Measurements from ENCODE around the gene C7orf57. TPM values are rescaled to one million over a fixed set of nuclear protein-coding genes. Genes with fewer than 3 reads are reported as not detected.

Gene C7orf57
- total RNA-seq, 1 donor from 2014 or later: not detected

DNA sequence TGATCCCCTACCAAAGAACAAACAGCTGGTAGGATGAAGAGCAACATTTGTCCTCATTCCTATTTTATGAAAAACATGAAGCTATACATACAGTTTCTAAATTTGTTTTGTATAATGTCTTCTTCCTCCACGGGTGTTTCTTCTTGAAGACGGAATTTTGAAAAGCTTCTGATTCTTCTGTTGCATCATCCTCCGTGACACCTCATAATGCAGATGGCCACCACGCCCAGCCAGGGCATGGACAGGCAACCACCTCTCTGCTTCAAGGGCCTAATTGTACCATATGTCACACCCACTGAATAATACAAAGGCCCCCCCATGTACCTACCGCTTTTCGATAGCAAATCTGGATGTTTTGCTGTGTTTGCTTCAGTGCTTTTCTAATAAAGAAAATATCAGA lies 6.4 kb upstream of the C7orf57 start, which contains the start of gene SUN3:
Gene SUN3, minus strand, starts transcription at position 170 of the 400 bp plus-strand sequence. Its CDS starts 169 bp downstream, at position 1.
- intact Hi-C loops (cut with DNase I): no loop called here
- DNase-seq (no peak), ATAC-seq (ENCODE audit: poor library complexity) (no peak)

- intact Hi-C loops (cut with DNase I): no loop called here
- no peak for DNase-seq
- no peak for ATAC-seq (ENCODE audit: poor library complexity)
Measured at GRCh38 chr7:48031111-48031510, 4.2 kb upstream of the C7orf57 start.

- DNase-seq (no peak), ATAC-seq (ENCODE audit: poor library complexity) (no peak)
- intact Hi-C loops (cut with DNase I): loop anchor here (2.0 kb wide), 1 partner anchor 75 kb away; no protein-coding TSS in a partner anchor
Measured at GRCh38 chr7:48033922-48034321, 1.4 kb upstream of the C7orf57 start.

GRCh38 chr7:48035967-48036478 lies 680 bp downstream of the C7orf57 start:
- DNase-seq (peak; percentile 59), ATAC-seq (ENCODE audit: poor library complexity) (peak; percentile 38)
- intact Hi-C loops (cut with DNase I): loop anchor here (2.0 kb wide), 1 partner anchor 73 kb away; no protein-coding TSS in a partner anchor

GRCh38 chr7:48038815-48039506 lies 3.6 kb downstream of the C7orf57 start:
- no peak for DNase-seq
- intact Hi-C loops (cut with DNase I): no loop called here
- ATAC-seq (ENCODE audit: poor library complexity): no peak

DNA sequence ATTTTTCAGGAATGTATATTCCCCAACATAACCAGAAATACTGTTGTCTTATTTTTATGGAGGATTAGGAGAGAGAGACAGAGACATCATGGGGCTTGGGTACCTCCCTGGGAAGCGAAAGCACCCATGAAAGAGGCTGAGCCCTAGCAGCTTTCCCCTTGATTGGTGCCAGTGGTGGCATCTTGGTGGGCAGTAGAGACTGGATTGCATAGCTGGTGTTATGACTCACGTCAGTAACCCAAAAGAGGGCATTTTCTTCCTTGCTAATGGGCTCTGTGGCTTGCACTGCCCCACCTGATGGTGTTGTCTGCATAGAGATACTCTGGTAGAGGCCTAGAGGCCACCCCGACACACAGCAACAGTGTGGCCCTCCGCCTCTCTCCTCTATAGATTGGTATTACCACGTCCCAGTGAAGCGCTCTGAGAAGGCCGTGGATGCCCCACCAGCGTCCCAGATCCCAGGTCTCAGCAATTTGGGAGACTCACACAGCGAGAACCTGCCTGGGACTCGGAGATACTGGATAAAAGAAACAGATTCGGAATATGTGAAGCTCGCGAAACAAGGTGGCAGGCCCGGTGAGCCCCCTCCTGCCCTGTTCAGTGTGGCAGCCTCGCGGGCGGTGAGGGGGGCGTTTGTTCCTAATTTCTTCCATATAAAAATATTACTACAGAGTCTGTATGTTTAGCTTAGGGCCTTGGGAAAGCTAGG lies 5.8 kb downstream of the C7orf57 start:
- intact Hi-C loops (cut with DNase I): no loop called here
- DNase-seq (no peak), ATAC-seq (ENCODE audit: poor library complexity) (no peak)

- DNase-seq (no peak), ATAC-seq (ENCODE audit: poor library complexity) (no peak)
- intact Hi-C loops (cut with DNase I): no loop called here
Measured at GRCh38 chr7:48041653-48041970, 6.3 kb downstream of the C7orf57 start.

GRCh38 chr7:48042216-48042615 lies 6.9 kb downstream of the C7orf57 start:
- intact Hi-C loops (cut with DNase I): no loop called here
- no peak for DNase-seq
- ATAC-seq (ENCODE audit: poor library complexity): no peak

DNA sequence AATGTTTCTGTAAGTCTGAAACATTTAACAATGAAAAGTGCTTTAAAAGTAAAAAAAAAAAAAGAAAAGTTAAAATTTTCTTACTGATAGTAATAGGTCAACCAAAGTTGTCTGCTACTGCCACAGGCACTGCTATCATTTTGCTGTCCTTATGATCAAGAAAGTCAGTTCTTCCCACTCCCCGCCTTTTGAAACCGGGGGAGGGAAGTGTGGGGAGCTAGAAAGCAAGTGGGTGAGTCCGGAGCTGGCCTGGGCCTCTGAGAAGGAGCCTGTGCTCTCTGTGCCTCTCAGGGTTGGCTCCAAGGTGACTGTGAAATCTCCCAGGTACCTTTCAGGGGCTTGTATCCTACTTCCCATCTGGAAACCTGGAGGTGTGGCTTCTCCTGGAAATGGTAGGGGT lies 7.3 kb downstream of the C7orf57 start:
- ATAC-seq (ENCODE audit: poor library complexity): no peak
- DNase-seq: no peak
- intact Hi-C loops (cut with DNase I): no loop called here

DNA sequence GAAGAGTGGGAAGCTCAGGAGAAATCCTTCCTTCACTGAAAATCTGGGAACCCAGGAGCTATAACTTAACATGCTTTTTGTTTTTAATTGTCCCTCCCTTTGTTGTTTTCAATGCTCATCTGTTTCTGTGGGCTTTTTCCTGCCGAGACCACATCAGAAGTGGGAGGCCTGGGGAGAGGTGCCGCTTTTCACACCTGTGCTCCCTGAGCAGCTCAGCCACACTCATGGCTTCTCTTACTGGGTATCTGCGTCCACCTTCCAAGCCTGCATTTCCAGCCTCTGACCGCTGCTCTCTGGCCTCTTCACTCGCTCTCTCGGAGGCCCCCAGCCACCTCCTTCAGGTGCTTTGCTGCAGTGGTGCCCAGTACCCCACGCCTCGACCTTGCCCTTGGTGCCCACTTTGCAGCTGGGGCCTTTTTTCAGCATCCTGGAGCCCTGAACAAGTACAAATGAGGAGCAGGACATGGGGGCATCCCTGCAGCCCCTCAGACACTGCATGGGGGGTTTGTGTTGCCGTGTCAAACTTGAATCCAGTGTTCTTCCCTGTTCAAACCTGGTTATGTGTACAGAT lies 9.9 kb downstream of the C7orf57 start:
- intact Hi-C loops (cut with DNase I): no loop called here
- DNase-seq (no peak), ATAC-seq (ENCODE audit: poor library complexity) (no peak)

GRCh38 chr7:48046458-48046857 lies 11.1 kb downstream of the C7orf57 start:
- ATAC-seq (ENCODE audit: poor library complexity) (no peak), DNase-seq (no peak)
- intact Hi-C loops (cut with DNase I): no loop called here

GRCh38 chr7:48048113-48048512 lies 12.8 kb downstream of the C7orf57 start:
- intact Hi-C loops (cut with DNase I): no loop called here
- ATAC-seq (ENCODE audit: poor library complexity) (no peak), DNase-seq (no peak)

DNA sequence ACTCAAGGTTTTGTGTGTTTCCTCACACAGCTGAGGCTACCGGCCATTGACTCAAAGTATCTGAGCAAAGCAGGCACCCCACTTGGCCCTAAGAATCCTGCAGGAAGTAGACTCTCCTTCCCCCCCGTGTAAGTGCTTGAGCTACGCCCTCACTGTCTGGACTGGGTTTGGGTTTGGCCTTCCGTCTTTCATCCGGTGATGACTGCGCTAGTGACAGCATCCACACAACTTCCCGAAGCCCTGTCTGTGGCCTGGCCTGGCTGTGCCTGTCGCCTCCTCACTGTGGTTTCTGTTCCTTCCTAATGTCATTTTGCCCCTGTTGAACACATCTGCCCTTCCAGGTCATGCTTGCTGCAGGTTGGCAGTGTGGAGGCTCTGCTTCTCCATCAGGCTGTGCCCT lies 14.5 kb downstream of the C7orf57 start:
- DNase-seq: no peak
- intact Hi-C loops (cut with DNase I): no loop called here
- peak; percentile 20 for ATAC-seq (ENCODE audit: poor library complexity)

DNA sequence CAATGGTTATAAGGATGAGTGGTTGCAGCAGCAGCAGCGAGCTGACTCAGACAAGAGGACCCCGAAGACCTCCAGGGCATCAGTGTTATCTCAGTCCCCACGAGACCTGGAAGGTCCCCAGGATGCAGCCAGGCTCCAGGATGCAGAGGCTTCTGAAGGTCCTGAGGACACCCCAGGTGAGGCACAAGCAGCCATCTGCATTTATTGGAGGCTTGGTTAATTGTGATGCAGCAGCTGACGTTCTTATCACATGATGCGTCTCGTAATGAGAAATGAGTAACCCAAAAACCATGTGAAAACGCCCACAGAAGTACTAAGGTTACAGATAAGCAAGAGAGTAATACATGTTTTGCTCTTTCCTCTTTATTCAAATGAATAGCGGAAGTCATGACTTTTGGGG lies 17.4 kb downstream of the C7orf57 start:
- no peak for ATAC-seq (ENCODE audit: poor library complexity)

DNA sequence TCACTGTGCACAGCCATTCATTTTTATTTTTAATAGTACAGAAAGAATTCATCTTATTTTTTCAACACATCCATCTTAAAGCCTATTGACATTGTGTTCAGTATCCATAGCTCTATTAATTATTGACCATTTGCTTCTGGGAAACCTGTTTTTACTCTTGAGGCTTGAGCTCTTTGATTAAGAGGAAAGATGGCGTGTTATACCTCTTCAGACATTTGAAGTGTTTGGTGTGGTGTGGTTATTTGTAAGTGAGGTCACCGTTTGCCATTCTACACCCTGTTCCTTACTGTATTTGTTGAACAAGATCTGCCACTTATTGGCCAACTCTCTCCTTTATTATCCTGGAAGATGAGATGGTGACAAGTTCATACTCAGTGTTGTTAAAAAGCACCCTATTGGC lies 18.4 kb downstream of the C7orf57 start:
- intact Hi-C loops (cut with DNase I): no loop called here
- ATAC-seq (ENCODE audit: poor library complexity) (no peak), DNase-seq (no peak)

More for the DNA sequence above, 17.4 kb downstream of the C7orf57 start:
- intact Hi-C loops (cut with DNase I): no loop called here
- no peak for DNase-seq

- DNase-seq (no peak), ATAC-seq (ENCODE audit: poor library complexity) (no peak)
- intact Hi-C loops (cut with DNase I): no loop called here
Measured at GRCh38 chr7:48058990-48059389, 23.6 kb downstream of the C7orf57 start.

GRCh38 chr7:48059706-48060105 lies 24.4 kb downstream of the C7orf57 start:
- DNase-seq (no peak), ATAC-seq (ENCODE audit: poor library complexity) (no peak)
- intact Hi-C loops (cut with DNase I): no loop called here

- intact Hi-C loops (cut with DNase I): no loop called here
- ATAC-seq (ENCODE audit: poor library complexity) (no peak), DNase-seq (no peak)
Measured at GRCh38 chr7:48063985-48064384, 28.6 kb downstream of the C7orf57 start.

DNA sequence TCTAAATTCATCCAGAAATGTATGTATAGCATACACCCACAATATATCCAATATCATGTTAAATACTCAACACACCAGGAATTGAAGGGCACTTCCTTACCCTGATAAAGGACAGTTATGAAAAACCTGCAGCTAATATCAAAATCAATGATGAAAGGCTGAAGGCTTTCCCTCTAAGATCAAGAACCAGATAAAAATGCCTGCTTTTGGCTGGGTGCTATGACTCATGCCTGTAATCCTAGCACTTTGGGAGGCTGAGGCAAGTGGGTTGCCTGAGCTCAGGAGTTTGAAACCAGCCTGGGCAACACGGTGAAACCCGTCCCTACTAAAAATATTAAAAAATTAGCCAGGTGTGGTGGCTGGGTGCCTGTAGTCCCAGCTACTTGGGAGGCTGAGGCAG lies 32.1 kb downstream of the C7orf57 start:
- DNase-seq: no peak
- intact Hi-C loops (cut with DNase I): no loop called here
- ATAC-seq (ENCODE audit: poor library complexity): no peak

- ATAC-seq (ENCODE audit: poor library complexity) (no peak), DNase-seq (no peak)
- intact Hi-C loops (cut with DNase I): no loop called here
Measured at GRCh38 chr7:48074204-48074654, 38.9 kb downstream of the C7orf57 start.

Data from Right ventricle myocardium superior (tissue), 1 donor.